Fibroblast of gingiva (primary cell): ENCODE data around the gene PTGFR.
A peak's percentile ranks its signal among the peaks of the same experiment; 100 is the strongest.

Source experiments
- DNase-seq: peaks from one replicate; pipeline ENCODE4 v3.0.0-alpha.2; 2011; ENCODE audit warnings: low read depth

The PTGFR gene

GRCh38 chr1:78520216-78520615 is 29.4 kb downstream of the PTGFR start:
- DNase-seq = peak; percentile 73

DNA sequence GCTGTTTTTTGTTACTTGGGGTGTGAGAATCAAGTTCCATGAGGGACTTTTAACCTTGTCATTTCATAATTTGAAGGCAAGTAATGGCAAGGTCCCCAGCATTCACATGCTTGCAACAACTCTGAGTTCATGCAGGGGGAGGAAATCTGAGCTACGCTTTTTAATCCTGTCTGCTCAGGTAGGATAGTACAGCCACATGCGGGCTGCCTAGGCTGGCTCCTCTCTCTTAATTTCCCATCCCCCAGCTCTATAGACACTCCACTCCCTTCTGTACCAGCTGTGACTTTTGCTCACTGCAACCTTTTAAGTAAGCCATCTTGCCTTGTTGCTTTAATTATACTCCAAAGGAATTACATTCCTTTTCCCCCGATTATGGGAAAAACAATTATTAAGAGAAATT is 30.1 kb downstream of the PTGFR start:
- no peak for DNase-seq

- no peak for DNase-seq
Measured at GRCh38 chr1:78522136-78522535, 31.4 kb downstream of the PTGFR start.

DNA sequence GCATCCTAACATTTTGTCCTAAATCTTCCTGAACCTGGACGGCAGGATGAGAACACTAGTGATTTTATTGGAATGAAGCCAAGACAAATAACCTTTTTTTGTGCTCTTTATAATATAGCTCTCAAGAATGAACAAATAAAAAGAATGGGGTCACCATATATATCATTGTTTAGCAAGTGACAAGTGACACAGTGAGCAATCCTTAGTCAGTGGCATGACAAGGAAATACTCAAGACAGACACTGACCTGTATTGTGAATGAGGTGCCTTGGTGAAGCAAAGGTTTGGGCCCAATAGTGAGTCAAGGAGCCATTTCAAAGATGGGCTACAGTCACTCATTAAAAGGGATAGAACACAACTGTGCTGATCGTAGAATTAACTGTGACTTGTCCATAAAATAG is 35.7 kb downstream of the PTGFR start:
- DNase-seq = no peak

- no peak for DNase-seq
Measured at GRCh38 chr1:78527706-78528105, 36.9 kb downstream of the PTGFR start.

DNA sequence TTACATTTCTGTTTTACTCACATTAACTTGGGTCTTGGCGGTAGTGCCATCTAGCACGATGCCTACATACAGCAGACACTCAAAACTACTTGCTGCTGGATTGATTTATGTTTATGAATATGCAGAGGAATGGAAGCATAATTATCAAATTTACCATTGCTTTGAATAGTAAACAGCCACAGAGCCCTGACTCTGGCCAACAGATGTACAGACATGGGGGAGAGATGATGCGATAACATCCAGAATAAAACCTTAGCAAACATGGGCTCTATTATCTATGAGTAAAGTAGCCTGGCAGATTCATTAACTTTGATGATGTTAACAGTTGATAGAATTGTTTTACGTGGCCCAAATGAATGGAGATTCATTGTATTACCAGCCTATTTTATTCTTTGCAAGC is 42.8 kb downstream of the PTGFR start:
- no peak for DNase-seq

DNA sequence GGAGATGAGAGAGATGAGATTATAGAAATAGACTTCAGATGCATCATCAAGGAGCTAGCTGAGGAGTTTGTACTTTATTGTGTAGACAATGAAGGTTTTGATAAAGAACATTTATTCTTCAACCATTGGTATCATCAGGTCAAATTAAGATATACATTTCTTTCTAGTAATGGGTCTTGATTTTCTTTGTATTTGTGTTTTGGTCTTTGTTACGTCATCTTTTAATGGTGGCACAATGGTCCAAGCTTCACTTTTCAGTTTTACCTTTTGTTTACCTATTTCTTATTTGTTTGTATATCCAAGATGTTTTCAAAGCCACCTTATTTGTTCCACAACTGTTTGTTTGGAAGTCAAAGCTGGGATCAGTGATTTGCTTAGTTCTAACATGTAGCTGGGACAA is 44.5 kb downstream of the PTGFR start:
- DNase-seq = no peak

- DNase-seq = no peak
Measured at GRCh38 chr1:78536427-78536826, 45.7 kb downstream of the PTGFR start.

- peak; percentile 76 for DNase-seq
Measured at GRCh38 chr1:78540048-78540447, 49.3 kb downstream of the PTGFR start.

DNA sequence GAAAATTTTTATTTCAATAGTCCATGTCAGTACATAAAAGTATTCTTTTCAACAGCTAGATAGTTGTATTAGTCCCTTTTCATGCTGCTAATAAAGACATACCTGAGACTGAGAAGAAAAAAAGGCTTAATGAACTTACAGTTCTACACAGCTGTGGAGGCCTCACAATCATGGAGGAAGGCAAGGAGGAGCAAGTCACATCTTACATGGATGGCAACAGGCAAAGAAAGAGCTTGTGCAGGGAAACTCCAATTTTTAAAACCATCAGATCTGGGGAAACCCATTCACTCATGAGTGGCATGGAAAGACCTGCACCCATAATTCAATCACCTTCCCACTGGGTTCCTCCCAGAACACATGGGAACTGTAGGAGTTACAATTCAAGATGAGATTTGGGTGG is 50.7 kb downstream of the PTGFR start:
- no peak for DNase-seq

- DNase-seq = peak; percentile 90
Measured at GRCh38 chr1:78543941-78544643, 53.3 kb downstream of the PTGFR start.

DNA sequence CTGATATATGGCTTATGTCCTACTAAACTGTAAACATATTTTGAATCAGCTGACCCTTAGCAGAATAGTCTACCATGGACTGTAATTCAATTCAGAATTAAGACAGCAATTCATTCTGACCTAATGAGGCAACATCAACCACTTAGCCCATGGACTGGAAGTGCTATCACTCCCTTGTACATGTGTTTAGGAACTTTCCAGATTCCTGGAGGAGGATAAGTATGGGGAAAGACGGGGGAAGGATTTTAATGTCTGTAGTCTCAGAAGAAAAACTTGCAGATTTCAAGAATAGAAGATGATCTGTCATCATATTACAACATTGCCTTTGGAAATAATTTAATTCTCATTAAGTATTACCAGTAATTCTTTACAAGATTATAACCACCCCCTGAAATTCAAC is 56.3 kb downstream of the PTGFR start:
- no peak for DNase-seq

DNA sequence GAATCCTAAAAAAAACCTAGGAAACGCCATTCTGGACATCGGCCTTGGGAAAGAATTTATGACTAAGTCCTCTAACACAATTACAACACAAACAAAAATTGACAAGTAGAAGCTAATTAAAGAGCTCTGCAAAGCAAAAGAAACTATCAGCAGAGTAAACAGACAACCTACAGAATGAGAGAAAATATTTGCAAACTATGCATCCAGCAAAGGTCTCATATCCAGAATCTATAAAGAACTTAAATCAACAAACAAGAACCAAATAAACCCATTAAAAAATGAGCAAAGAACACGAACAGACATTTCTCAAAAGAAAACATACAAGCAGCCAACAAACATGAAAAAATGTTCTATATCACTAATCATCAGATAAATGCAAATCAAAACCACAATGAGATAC is 58.6 kb downstream of the PTGFR start:
- DNase-seq = no peak

- no peak for DNase-seq
Measured at GRCh38 chr1:78549891-78550290, 59.1 kb downstream of the PTGFR start.

DNA sequence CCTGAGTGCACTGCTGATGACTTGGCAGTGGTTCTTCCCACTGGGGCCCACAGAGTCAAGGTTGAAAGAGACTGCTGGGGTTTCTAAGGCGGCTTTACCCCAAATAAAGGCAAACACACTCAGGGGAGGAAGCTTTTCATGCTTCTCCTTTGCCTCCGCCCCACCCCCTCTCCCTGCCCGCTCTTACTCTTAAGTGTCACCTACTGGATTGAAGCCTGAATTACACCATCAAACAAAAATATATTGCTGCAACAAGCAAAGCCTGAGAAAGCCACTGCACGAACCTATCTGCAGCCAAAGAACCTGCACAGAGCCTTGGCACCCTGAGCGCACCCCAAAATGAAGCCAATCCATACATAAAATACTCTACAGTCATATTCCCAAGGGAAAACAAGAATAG is 63.1 kb downstream of the PTGFR start:
- no peak for DNase-seq

DNA sequence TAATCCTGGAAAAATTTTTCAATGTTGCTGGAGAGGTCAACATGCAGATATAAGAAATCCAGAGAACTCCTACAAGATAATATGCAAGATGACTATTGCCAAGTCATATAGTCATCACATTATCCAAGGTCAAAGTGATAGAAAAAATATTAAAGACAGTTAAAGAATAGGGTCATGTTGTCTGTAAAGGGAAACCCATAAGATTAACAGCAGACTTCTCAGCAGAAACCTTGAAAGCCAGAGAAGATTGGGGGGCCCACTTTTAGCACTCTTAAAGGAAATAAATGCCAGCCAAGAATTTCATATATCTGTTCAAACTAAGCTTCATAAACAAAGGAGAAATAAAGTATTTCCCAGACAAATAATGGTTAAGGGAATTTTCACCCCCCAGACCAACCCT is 64.1 kb downstream of the PTGFR start:
- no peak for DNase-seq

GRCh38 chr1:78559680-78560079 is 68.9 kb downstream of the PTGFR start:
- DNase-seq = no peak

GRCh38 chr1:78560811-78561210 is 70.0 kb downstream of the PTGFR start:
- DNase-seq = peak; percentile 49

- DNase-seq = peak; percentile 42
Measured at GRCh38 chr1:78561856-78562255, 71.1 kb downstream of the PTGFR start.

- no peak for DNase-seq
Measured at GRCh38 chr1:78565393-78565792, 74.6 kb downstream of the PTGFR start.

GRCh38 chr1:78570539-78570938 is 79.8 kb downstream of the PTGFR start:
- no peak for DNase-seq

GRCh38 chr1:78577257-78578100 is 86.7 kb downstream of the PTGFR start:
- no peak for DNase-seq

DNA sequence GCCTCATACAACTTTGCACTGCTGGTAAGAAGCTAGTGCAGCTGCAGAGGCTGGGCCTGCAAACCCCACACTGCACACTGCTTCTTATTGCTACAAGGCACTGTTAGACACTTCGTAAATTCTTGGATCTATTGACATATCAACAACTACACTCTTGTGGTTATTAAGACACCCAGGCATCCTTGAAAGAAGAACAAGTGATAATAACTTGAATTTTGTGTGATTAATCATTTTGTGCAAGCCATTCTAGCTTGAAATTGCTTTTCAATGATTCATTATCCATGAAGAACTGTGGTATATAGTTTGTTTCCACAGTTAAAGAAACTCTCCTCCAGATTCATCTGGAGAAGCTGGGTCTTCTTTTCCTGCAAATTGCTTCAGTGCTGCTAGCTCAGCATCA is 95.8 kb downstream of the PTGFR start:
- DNase-seq = no peak

DNA sequence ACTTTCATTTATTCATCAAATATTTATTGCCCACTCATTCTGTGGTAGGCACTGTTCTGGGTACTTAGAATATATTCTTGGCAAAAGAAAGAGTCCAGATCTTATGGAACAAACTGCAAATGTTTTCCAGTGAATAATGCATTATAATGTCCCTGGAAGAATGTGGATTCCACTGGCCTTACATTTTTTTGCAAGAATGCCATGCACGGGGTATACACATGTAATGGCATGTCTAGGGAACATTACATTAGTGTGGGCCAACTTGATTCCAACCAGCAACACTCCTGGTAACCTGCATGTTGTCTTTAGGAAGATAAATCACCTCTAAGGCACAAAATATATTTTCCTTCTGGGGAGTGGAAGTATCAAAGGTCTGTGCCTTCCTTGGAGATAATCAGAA is 96.4 kb downstream of the PTGFR start:
- DNase-seq = no peak
